GM12878 (cell line): ENCODE results near the gene PRTN3. TPM values are rescaled to one million over a fixed set of nuclear protein-coding genes. Genes with fewer than 3 reads are reported as not detected.

Experiments used
- ATAC-seq: fragments of 200-7000 bp; cut with Tn5 transposase; 3 replicates; pipeline ENCODE4 v1.9.1; 2020; ENCODE audit warnings: mild to moderate bottlenecking, moderate library complexity
- BruUV-seq: library from RNA; stranded (reverse); fragments of 400-500 nt; replicated peaks from 2 replicates; lab custom pipeline; 2021; lab: Mats Ljungman, UMichigan
- CTCF ChIA-PET: fragments of 300-600 bp; sonication (Branson Sonifier 250); formaldehyde crosslinking; extraction: SDS; loops from one replicate; lab custom pipeline; 2021; ENCODE audit warnings: inconsistent platforms; lab: Yijun Ruan, JAX
- POLR2A ChIA-PET: fragments of 350-600 bp; formaldehyde crosslinking; extraction: SDS; loops from one replicate; lab custom pipeline; 2021; ENCODE audit warnings: inconsistent platforms; lab: Charles Lee
- RAD21 ChIA-PET: fragments of 300-600 bp; sonication (Branson Sonifier 250); formaldehyde crosslinking; loops from one replicate; lab custom pipeline; 2023; ENCODE audit warnings: antibody characterized with exemption; ENCODE audit not compliant: unreplicated experiment; lab: Charles Lee
- SMC1A ChIA-PET: fragments of 300-600 bp; sonication (Branson Sonifier 250); formaldehyde crosslinking; loops from one replicate; lab custom pipeline; 2023; ENCODE audit not compliant: unreplicated experiment, uncharacterized antibody; lab: Charles Lee
- DNase-seq: peaks from one replicate; pipeline ENCODE4 v3.0.0-alpha.2; 2011; ENCODE audit warnings: low read depth, low spot score
- FAIRE-seq: peaks from 3 replicates; lab custom pipeline; 2011; peaks lifted over from hg19 to GRCh38; lab: Jason Lieb, UNC
- H2AFZ ChIP-seq: 2 replicates; pipeline ENCODE4 v1.6.0; 2011; ENCODE audit warnings: low read depth, low read length, control low read depth; ENCODE audit not compliant: control insufficient read depth
- H3K27ac ChIP-seq: 2 replicates; pipeline ENCODE4 v1.5.1; 2011; ENCODE audit warnings: control low read depth; ENCODE audit not compliant: control insufficient read depth, insufficient read depth
- H3K27me3 ChIP-seq, 2 experiments: replicated peaks in 1 of 2; 2 replicates each; pipeline versions ENCODE4 v1.6.0 to v1.6.1; 2011; ENCODE audit warnings: low read length in 1 of 2; ENCODE audit not compliant: control insufficient read depth in 2 of 2, insufficient read depth in 2 of 2
- H3K36me3 ChIP-seq, 2 experiments: 2 replicates each; pipeline ENCODE4 v1.5.1; 2011; ENCODE audit warnings: low read length in 1 of 2; ENCODE audit not compliant: control insufficient read depth in 2 of 2, insufficient read depth in 2 of 2
- H3K4me1 ChIP-seq: 2 replicates; pipeline ENCODE4 v1.6.1; 2011; ENCODE audit warnings: mild to moderate bottlenecking, low read length, moderate library complexity, mixed read lengths; ENCODE audit not compliant: control insufficient read depth, insufficient read depth
- H3K4me2 ChIP-seq: 2 replicates; pipeline ENCODE4 v1.6.0; 2011; ENCODE audit warnings: control low read depth; ENCODE audit not compliant: control insufficient read depth, insufficient read depth
- H3K4me3 ChIP-seq: fragments of 200-600 bp; sonication (generic); 2 replicates; pipeline ENCODE4 v1.5.1; 2016
- H3K79me2 ChIP-seq: 2 replicates; pipeline ENCODE4 v1.6.0; 2011; ENCODE audit warnings: low read length; ENCODE audit not compliant: control insufficient read depth, insufficient read depth
- H3K9ac ChIP-seq: 2 replicates; pipeline ENCODE4 v1.8.0; 2011; ENCODE audit warnings: low read length, control low read depth, mixed read lengths; ENCODE audit not compliant: control insufficient read depth, insufficient read depth
- H3K9me3 ChIP-seq: replicated peaks from 3 replicates; pipeline ENCODE4 v1.5.1; 2011; ENCODE audit warnings: mild to moderate bottlenecking, low read length; ENCODE audit not compliant: control insufficient read depth, insufficient read depth
- H4K20me1 ChIP-seq: 2 replicates; pipeline ENCODE4 v1.6.0; 2011; ENCODE audit not compliant: control insufficient read depth, insufficient read depth
- CBX3 ChIP-seq: fragments of 200-600 bp; sonication (generic); IDR thresholded peaks from 2 replicates; pipeline ENCODE4 v1.6.1; 2016; ENCODE audit warnings: low read depth, borderline replicate concordance
- ESRRA ChIP-seq: IDR thresholded peaks from 2 replicates; pipeline ENCODE4 v1.6.1; 2012; ENCODE audit warnings: mild to moderate bottlenecking, low read length, improper control_type of control experiment
- HDAC6 ChIP-seq: fragments of 200-600 bp; sonication (generic); IDR thresholded peaks from one replicate; pipeline ENCODE4 v1.8.0; 2017; ENCODE audit warnings: antibody characterized with exemption; ENCODE audit not compliant: unreplicated experiment
- MAX ChIP-seq: IDR thresholded peaks from 2 replicates; pipeline ENCODE4 v1.6.1; 2012; ENCODE audit warnings: low read depth, low read length, improper control_type of control experiment
- MEF2B ChIP-seq: fragments of 450-650 bp; IDR thresholded peaks from 2 replicates; pipeline ENCODE4 v1.6.1; 2018; ENCODE audit warnings: mild to moderate bottlenecking, moderate library complexity; ENCODE audit not compliant: partially characterized antibody, poor library complexity, severe bottlenecking
- MXI1 ChIP-seq: fragments of 150-350 bp; IDR thresholded peaks from 2 replicates; pipeline ENCODE4 v1.6.1; 2011; ENCODE audit warnings: low read depth, mild to moderate bottlenecking, inconsistent platforms, low read length, improper control_type of control experiment
- MYC ChIP-seq: IDR thresholded peaks from 2 replicates; pipeline ENCODE4 v1.6.1; 2011; ENCODE audit warnings: mild to moderate bottlenecking, low read length, moderate library complexity, inconsistent platforms; ENCODE audit not compliant: insufficient read depth, insufficient replicate concordance, insufficient read length, severe bottlenecking
- NKRF ChIP-seq: fragments of 450-650 bp; conservative IDR thresholded peaks from 2 replicates; pipeline ENCODE4 v1.6.1; 2017; ENCODE audit warnings: mild to moderate bottlenecking, moderate library complexity
- POLR2AphosphoS5 ChIP-seq: IDR thresholded peaks from 2 replicates; pipeline ENCODE4 v1.6.1; 2011; ENCODE audit warnings: mild to moderate bottlenecking, low read length, inconsistent platforms
- SUPT20H ChIP-seq: IDR thresholded peaks from 2 replicates; pipeline ENCODE4 v1.6.1; 2011; ENCODE audit warnings: low read depth, mild to moderate bottlenecking, low read length, moderate library complexity, borderline replicate concordance; ENCODE audit not compliant: control insufficient read depth
- WGBS: methylation state at CpG from one replicate; pipeline ENCODE4 v1.1.6; 2016; ENCODE audit warnings: low lambda C conversion rate; ENCODE audit not compliant: insufficient replicate concordance, insufficient coverage; ENCODE audit errors: missing lambda C conversion rate; 5-methylcytosine and 5-hydroxymethylcytosine counted together
- in situ Hi-C: fragments of 300-500 bp; cut with MboI; formaldehyde crosslinking; loops from 9 replicates; pipeline ENCODE4 v1.14.3; 2018; ENCODE audit warnings: mixed read lengths
- intact Hi-C: fragments of 100-400 bp; cut with micrococcal nuclease; formaldehyde crosslinking; loops from one replicate; pipeline ENCODE4 v1.14.2; 2022; ENCODE audit not compliant: unreplicated experiment
- polyA plus RNA-seq, 11 experiments: library from polyadenylated mRNA; depleted of rRNA in 4 of 11; unstranded in 6 of 11; stranded (reverse) in 5 of 11; fragments of >200 nt; fragmentation: Nextera tagmentation in 4 of 11; fragmentation: Illumina TruSeq in 1 of 11; extraction: Ambion mirVana in 4 of 11; extraction: Trizol in 1 of 11; gene quantifications; 1 replicate in 1 of 11; 2 replicates in 10 of 11; pipeline versions ENCODE4 v1.2.1 to v1.2.3, GENCODE V29; 2011 to 2016; ENCODE audit warnings: inconsistent platforms in 2 of 11, missing spikeins in 2 of 11, low read depth in 1 of 11
- total RNA-seq, 4 experiments: library from RNA; depleted of rRNA in 3 of 4; stranded (reverse); fragments of >200 nt in 3 of 4; fragmentation: Illumina TruSeq in 1 of 4; extraction: Trizol in 1 of 4; gene quantifications; 2 replicates each; pipeline versions ENCODE4 v1.2.1 to v1.2.3, GENCODE V29; 2013 to 2021

PRTN3 gene
- total and polyA plus RNA-seq, 10 of the 15 experiments (the other 5 are each of a cell fraction or from before 2014, with no cell fraction given): 0.08 TPM; not detected in 9

- ChIA-PET POLR2A (no interaction called here), RAD21 (no interaction called here), SMC1A (no interaction called here), CTCF (no interaction called here)
- H4K20me1 ChIP-seq: no peaks in the 10 kb centered on the region
- TF ChIP-seq CBX3 (no peak), ESRRA (no peak), POLR2AphosphoS5 (no peak), MAX (no peak), SUPT20H (no peak), HDAC6 (no peak), MXI1 (no peak), NKRF (no peak), MEF2B (no peak), MYC (no peak)
- no peak overlapping the region for H3K4me3 ChIP-seq
- no peak overlapping the region for H3K4me2 ChIP-seq
- H3K27ac ChIP-seq: no peak overlapping the region
- H3K79me2 ChIP-seq: peaks cover 2% of the 10 kb centered on the region
- no peak overlapping the region for H2AFZ ChIP-seq
- H3K36me3 ChIP-seq: peaks cover 0 to 3% of the 10 kb centered on the region in 2 experiments; a peak in 3 of 4 replicates
- H3K4me1 ChIP-seq: no peaks in the 10 kb centered on the region
- ATAC-seq (no peak), DNase-seq (no peak), FAIRE-seq (no peak)
- intact Hi-C loops: no loop called here
- H3K27me3 ChIP-seq: no peaks in the 10 kb centered on the region
- H3K9ac ChIP-seq: no peak overlapping the region
- no TSS peak for BruUV-seq
- in situ Hi-C loops: no loop called here
- no peaks in the 10 kb centered on the region for H3K9me3 ChIP-seq
- WGBS: 94% methylated on average over 15 of the region's 16 CpGs
These were observed 46.3 kb downstream of the PRTN3 start for GRCh38 chr19:887072-887471.
